BE2C (cell line): ENCODE data around the gene GRID1.

Source experiments
- DNase-seq: peaks from one replicate; pipeline ENCODE4 v3.0.0-alpha.2; 2020
- H3K27me3 ChIP-seq: fragments of 250-450 bp; sonication (Bioruptor Pico); 2 replicates; pipeline ENCODE4 v1.5.1; 2020; ENCODE audit warnings: mild to moderate bottlenecking
- H3K36me3 ChIP-seq: fragments of 250-450 bp; sonication (Bioruptor Pico); 2 replicates; pipeline ENCODE4 v1.5.1; 2020; ENCODE audit warnings: mild to moderate bottlenecking
- H3K4me1 ChIP-seq: fragments of 250-450 bp; sonication (Bioruptor Pico); 2 replicates; pipeline ENCODE4 v1.5.1; 2020
- H3K4me3 ChIP-seq: 2 replicates; pipeline ENCODE4 v1.5.1; 2011; ENCODE audit warnings: low read depth, low read length
- H3K9me3 ChIP-seq: fragments of 250-450 bp; sonication (Bioruptor Pico); 2 replicates; pipeline ENCODE4 v1.5.1; 2020
- TF ChIP-seq, protein P1 (sequence below): IDR thresholded peaks from 2 replicates; pipeline ENCODE4 v1.5.1; 2012; ENCODE audit warnings: mild to moderate bottlenecking, low read depth, low read length

GRID1 gene

DNA sequence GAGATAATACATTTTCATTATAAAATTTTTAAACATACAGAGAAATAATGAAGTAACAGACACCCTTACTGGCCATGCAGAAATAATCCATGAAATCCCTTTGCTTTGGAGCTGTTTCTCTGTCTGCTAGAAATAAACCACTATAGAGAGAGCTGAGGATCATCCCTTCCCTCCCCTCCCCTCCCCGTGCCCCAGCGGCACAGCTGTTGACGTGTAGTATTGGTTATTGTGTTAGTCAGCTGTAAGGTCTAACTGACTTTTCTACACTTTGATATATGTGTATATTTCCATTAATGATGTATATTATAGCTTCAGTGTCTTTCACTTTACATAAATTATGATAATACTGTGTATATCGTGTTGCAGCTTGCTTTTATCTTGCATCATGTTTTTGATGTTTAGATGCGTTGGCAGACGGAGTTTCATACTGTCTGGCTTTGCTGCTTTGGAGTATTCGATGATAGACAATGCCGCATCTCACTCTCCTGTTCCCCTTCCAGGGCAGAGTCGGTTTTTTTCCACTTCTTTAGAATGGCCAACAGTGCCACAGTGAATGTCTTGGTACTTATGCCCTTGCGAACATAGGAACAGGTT lies 27.4 kb upstream of the GRID1 start:
- TF ChIP-seq, protein P1, sequence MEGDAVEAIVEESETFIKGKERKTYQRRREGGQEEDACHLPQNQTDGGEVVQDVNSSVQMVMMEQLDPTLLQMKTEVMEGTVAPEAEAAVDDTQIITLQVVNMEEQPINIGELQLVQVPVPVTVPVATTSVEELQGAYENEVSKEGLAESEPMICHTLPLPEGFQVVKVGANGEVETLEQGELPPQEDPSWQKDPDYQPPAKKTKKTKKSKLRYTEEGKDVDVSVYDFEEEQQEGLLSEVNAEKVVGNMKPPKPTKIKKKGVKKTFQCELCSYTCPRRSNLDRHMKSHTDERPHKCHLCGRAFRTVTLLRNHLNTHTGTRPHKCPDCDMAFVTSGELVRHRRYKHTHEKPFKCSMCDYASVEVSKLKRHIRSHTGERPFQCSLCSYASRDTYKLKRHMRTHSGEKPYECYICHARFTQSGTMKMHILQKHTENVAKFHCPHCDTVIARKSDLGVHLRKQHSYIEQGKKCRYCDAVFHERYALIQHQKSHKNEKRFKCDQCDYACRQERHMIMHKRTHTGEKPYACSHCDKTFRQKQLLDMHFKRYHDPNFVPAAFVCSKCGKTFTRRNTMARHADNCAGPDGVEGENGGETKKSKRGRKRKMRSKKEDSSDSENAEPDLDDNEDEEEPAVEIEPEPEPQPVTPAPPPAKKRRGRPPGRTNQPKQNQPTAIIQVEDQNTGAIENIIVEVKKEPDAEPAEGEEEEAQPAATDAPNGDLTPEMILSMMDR: no peak
- no peak for DNase-seq
- Histone ChIP-seq H3K27me3 (no peaks in the 10 kb centered on the region), H3K4me3 (no peak overlapping the region), H3K36me3 (no peaks in the 10 kb centered on the region), H3K4me1 (no peaks in the 10 kb centered on the region), H3K9me3 (no peaks in the 10 kb centered on the region)

DNA sequence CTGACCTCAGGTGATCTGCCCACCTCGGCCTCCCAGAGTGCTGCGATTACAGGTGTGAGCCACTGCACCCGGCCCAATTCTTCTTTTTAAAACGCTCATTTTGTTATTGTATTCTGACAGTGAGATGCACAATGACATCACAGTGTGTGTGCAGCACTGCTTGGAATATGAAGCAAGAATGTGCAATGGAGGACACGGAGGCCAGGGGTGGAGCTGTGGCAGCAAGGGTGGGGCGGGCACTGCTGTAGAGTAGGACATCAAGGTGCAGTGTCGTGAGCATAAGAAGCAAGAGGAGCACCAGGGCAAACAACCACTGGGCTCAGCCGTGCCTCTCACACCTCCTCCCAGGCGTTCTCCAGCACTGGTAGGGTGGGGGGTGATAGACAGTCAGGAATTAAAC lies 26.8 kb upstream of the GRID1 start:
- Histone ChIP-seq H3K36me3 (no peaks in the 10 kb centered on the region), H3K4me1 (no peaks in the 10 kb centered on the region), H3K27me3 (no peaks in the 10 kb centered on the region), H3K9me3 (no peaks in the 10 kb centered on the region), H3K4me3 (no peak overlapping the region)
- no peak for DNase-seq
- TF ChIP-seq, protein P1: no peak

DNA sequence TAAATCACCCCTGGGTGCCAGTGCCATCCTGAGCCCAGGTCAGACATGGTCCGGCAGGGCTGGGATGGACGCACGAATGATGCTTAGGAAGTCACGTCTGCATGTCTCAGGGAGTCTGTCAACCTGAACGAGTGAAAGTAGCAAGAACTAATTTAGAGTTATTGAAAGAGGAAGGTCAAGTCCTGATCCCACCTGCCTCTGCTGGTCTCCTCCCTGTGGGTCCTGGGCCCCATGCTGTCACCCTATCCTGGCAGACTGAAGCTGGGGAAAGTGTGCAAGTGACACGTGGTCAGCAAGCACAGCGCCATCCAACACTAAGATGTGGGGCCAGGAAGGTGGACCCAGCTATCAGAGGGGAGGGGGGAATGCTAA lies 26.1 kb upstream of the GRID1 start:
- TF ChIP-seq, protein P1: no peak
- Histone ChIP-seq H3K9me3 (no peaks in the 10 kb centered on the region), H3K4me3 (no peak overlapping the region), H3K36me3 (no peaks in the 10 kb centered on the region), H3K27me3 (no peaks in the 10 kb centered on the region), H3K4me1 (no peaks in the 10 kb centered on the region)
- DNase-seq: no peak

DNA sequence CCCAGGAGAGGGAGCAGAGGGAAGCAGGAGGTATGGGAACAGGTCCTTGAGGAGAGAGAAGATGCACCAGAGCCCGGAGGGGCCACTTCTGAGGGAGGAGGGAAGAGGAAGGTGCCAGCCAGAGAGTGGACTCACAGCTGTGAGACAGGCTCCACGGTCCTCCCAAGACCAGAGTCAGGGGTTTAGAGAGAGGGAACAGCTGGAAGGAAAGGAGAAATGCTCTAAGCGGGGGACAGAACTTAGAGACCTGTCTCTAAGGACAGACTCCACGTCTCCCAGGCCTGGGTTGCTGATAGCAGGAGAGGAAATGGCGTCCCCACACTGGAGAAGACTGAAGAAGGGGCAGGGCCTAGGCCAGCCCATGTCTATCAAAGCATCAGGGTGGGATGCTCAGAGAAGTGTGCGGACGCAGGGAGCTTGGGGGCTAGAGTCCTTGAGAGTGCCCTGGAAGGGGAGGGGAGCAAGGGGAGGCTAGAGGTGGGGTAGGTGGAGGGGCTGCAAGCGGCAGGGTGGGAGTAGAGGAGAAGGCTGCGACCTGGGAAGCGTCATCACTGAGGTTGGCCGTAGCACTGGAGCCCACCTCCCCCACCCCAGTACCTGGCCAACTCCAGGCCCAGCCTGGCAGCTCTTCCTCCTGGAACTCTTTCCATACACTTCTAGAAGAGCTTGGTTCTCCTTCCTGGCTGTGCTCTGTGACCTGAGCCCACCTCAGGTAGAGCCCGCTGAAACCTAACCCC lies 25.6 kb upstream of the GRID1 start:
- Histone ChIP-seq H3K36me3 (no peaks in the 10 kb centered on the region), H3K4me1 (no peaks in the 10 kb centered on the region), H3K27me3 (no peaks in the 10 kb centered on the region), H3K4me3 (no peak overlapping the region), H3K9me3 (no peaks in the 10 kb centered on the region)
- DNase-seq: no peak
- TF ChIP-seq, protein P1: no peak

DNA sequence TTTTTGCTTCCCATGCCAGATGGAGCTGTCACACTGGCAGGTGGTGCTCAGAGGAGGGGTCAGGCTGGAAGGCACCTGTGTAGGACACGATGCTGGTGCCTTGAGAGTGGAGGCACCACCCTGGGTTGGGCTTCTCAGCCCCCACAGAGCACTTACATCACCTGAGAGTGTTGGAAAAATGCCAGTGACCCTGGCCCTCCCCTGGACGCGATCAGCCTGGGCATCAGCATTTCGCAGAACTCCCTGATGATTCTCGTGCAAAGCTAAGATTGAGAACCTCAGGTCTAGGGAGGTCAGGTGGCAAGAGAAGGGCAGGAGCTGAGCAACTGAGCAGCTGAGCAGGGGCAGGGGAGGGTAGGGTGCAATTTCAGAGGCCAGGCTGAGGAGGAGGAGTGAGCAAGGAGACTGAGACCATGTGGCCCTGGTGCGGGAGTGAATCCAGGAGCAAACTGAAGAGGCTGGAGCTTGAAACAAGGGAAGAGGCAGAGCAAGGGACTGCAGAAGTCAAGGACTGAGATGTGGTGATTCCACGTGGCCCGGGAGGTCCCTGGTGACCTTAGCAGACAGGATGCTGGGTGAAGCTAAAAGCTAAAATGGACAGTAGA lies 24.7 kb upstream of the GRID1 start:
- no peaks in the 10 kb centered on the region for H3K9me3 ChIP-seq
- H3K27me3 ChIP-seq: no peaks in the 10 kb centered on the region
- TF ChIP-seq, protein P1: no peak
- DNase-seq: no peak
- no peaks in the 10 kb centered on the region for H3K36me3 ChIP-seq
- no peak overlapping the region for H3K4me3 ChIP-seq
- no peaks in the 10 kb centered on the region for H3K4me1 ChIP-seq

DNA sequence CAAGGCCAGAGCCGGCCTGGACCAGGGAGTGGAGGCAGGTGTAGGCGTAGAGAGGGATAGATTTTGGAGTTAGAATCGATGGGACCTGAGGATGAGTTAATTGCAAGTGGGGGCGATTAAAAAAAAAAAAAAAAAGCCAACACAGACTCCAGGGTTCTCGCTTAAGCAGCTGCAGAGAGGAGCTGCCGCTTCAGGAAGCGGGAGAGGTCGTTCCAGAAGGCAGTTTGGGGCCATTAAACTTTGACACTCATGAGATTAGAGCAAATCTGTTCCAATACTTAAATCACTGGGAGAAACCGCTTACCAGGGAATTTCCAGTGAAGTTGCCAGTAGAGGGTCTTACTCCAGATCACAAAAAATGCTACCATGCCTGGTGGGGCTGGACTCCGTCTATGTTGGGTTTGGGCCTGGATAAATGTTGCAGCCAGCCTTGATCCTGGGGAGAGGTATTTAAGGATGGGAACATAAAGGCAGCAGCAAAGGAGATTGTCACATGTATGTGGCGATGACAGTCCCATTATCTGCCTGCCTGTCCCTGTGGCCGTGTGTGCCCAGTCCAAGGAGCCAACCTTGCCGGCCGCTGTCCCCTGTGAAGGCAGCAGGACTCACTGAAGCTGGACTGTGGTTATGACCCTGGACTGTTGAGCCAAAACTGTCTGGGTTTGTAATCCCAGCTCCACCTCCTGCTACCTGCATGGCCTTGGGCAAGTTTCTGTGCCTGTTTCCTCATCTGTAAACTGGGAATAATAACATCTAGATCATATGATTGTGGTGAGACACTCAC lies 23.9 kb upstream of the GRID1 start:
- H3K4me3 ChIP-seq: no peak overlapping the region
- H3K27me3 ChIP-seq: no peaks in the 10 kb centered on the region
- H3K4me1 ChIP-seq: no peaks in the 10 kb centered on the region
- no peaks in the 10 kb centered on the region for H3K9me3 ChIP-seq
- no peak for DNase-seq
- TF ChIP-seq, protein P1: no peak
- no peaks in the 10 kb centered on the region for H3K36me3 ChIP-seq
